Kidney (tissue), 14 donors: ENCODE results near the gene LIN28A. TPM values are rescaled to one million over a fixed set of nuclear protein-coding genes. Genes with fewer than 3 reads are reported as not detected.

ENCODE experiments used
- DNase-seq, 5 donors: peaks; one replicate each; pipeline ENCODE4 v3.0.0-alpha.2; 2013 to 2020
- FAIRE-seq: peaks from 2 replicates; lab custom pipeline; 2012; peaks lifted over from hg19 to GRCh38; lab: Jason Lieb, UNC
- H3K27ac ChIP-seq, 2 donors: one replicate each; pipeline ENCODE4 v1.7.0; 2013; ENCODE audit warnings: low read depth in 2 of 2, low read length in 2 of 2, inconsistent platforms in 1 of 2
- H3K27me3 ChIP-seq: one replicate; pipeline ENCODE4 v1.7.1; 2013; ENCODE audit warnings: low read length, inconsistent platforms; ENCODE audit not compliant: control insufficient read depth, insufficient read depth
- H3K36me3 ChIP-seq, 3 donors: one replicate each; pipeline versions ENCODE4 v1.7.0 to v1.7.1; 2013; ENCODE audit warnings: low read length in 3 of 3, control low read depth in 1 of 3, inconsistent platforms in 1 of 3; ENCODE audit not compliant: insufficient read depth in 3 of 3, control insufficient read depth in 2 of 3
- H3K4me1 ChIP-seq, 3 donors: one replicate each; pipeline versions ENCODE4 v1.7.0 to v1.7.1; 2013; ENCODE audit warnings: low read length in 3 of 3, inconsistent platforms in 1 of 3, low read depth in 1 of 3; ENCODE audit not compliant: control insufficient read depth in 2 of 3, insufficient read depth in 2 of 3
- H3K4me3 ChIP-seq, 3 donors: one replicate each; pipeline versions ENCODE4 v1.7.0 to v1.8.1; 2013; ENCODE audit warnings: low read length in 3 of 3, control low read depth in 1 of 3, inconsistent platforms in 1 of 3
- H3K9ac ChIP-seq, 3 donors: one replicate each; pipeline versions ENCODE4 v1.7.0 to v1.7.1; 2013; ENCODE audit warnings: low read length in 3 of 3, control low read depth in 1 of 3, inconsistent platforms in 1 of 3
- H3K9me3 ChIP-seq, 3 donors: one replicate each; pipeline versions ENCODE4 v1.7.0 to v1.7.1; 2013; ENCODE audit warnings: low read length in 3 of 3, control low read depth in 1 of 3, inconsistent platforms in 1 of 3; ENCODE audit not compliant: control insufficient read depth in 2 of 3, insufficient read depth in 1 of 3
- CTCF ChIP-seq: IDR thresholded peaks from 3 replicates; pipeline ENCODE4 v1.5.1; 2012; ENCODE audit warnings: mild to moderate bottlenecking, moderate library complexity, borderline replicate concordance; ENCODE audit not compliant: insufficient read depth; ENCODE audit errors: extremely low read depth
- intact Hi-C: fragments of 100-400 bp; cut with DNase I; formaldehyde crosslinking; loops from one replicate; pipeline ENCODE4 v1.11.1; 2022
- polyA plus RNA-seq: library from polyadenylated mRNA; stranded (reverse); fragments of 350-450 nt; fragmentation: Illumina TruSeq; extraction: RNeasy Lipid Tissue Mini Kit (QIAGEN cat#74804); gene quantifications from one replicate; pipeline ENCODE4 v1.2.3, GENCODE V29; 2014; ENCODE audit warnings: low read depth, low replicate concordance; ENCODE audit not compliant: insufficient read depth
- total RNA-seq: library from RNA; stranded (reverse); fragmentation: NEBNext Ultra II Directional; extraction: Animal tissue kit (Norgen Biotek cat#: 25700); gene quantifications from one replicate; pipeline ENCODE4 v1.2.1, GENCODE V29; 2021
- donor health status: control.
- donor health status: control.
- donor health status: control.
- donor health status: control.
- donor health status: control.
- donor health status: DM: yes; HTN: yes; CAD: no.
- donor health status: Normal renal cell carcinoma (clear cell type).

The LIN28A gene
- total and polyA plus RNA-seq, 2 donors from 2014 or later: not detected

DNA sequence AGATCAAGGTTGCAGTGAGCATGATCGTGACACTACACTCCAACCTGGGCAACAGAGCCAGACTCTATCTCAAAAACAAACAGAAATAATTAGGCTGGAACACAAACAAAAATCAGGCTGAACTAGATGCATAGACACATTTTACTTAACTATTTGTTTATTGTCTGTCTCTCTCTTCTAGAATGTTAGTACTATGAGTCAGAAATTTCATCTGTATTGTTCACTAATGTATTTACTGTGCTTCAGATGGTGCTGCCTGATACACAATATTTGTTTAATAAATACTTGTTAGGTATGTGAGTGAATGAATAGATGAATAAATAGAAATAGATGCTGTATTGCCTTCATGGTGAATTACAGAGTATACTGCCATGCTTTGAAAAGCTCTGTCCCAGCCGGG lies 6.0 kb upstream of the LIN28A start:
- peaks cover 2% of the 10 kb centered on the region for H3K27me3 ChIP-seq
- intact Hi-C loops: no loop called here
- TF ChIP-seq CTCF: no peak

GRCh38 chr1:26405281-26405915 lies 5.2 kb upstream of the LIN28A start:
- Histone ChIP-seq H3K4me1 (peaks cover 0 to 2% (median 0%) of the 10 kb centered on the region in 3 donors), H3K9me3 (no peaks in the 10 kb centered on the region), H3K36me3 (no peaks in the 10 kb centered on the region), H3K4me3 (no peak overlapping the region), H3K27ac (no peak overlapping the region), H3K9ac (no peak overlapping the region), H3K27me3 (peaks cover 5% of the 10 kb centered on the region)
- intact Hi-C loops: no loop called here
- DNase-seq: no peak
- TF ChIP-seq CTCF: no peak
- no peak for FAIRE-seq

More for the DNA sequence above, 6.0 kb upstream of the LIN28A start:
- Histone ChIP-seq H3K4me1 (peaks cover 0 to 2% (median 0%) of the 10 kb centered on the region in 3 donors), H3K27ac (no peak overlapping the region), H3K9ac (no peak overlapping the region), H3K4me3 (no peak overlapping the region), H3K9me3 (no peaks in the 10 kb centered on the region), H3K36me3 (no peaks in the 10 kb centered on the region)
- DNase-seq (no peak), FAIRE-seq (no peak)

DNA sequence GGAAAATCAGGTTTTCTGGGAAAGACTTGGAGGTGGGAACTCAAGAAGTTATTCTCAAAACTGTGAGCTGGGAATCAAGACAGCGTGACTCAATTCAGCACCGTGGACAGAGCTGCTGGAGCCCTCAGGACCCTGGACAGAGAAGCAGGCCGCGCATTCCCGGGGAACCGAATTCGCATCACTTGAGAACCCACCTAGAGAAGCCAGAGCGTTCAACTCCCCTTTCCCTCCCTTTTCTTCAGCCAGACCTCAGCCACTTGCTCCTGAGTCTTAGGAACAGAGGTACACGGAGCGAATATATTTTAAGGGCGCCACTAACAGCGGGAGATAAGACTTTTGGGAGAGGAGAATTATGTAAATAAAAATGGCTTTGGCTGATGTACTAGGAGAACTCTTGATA lies 2.0 kb upstream of the LIN28A start:
- peak; percentile 9 for TF ChIP-seq CTCF
- no peaks in the 10 kb centered on the region for H3K9me3 ChIP-seq
- intact Hi-C loops: no loop called here
- no peak overlapping the region for H3K27ac ChIP-seq
- no peak overlapping the region for H3K4me3 ChIP-seq
- no peak overlapping the region for H3K9ac ChIP-seq
- H3K4me1 ChIP-seq: peaks cover 0 to 2% (median 0%) of the 10 kb centered on the region in 3 donors
- H3K36me3 ChIP-seq: no peaks in the 10 kb centered on the region
- peak; percentile 87 to 95 (median 93) for DNase-seq
- peaks cover 31% of the 10 kb centered on the region for H3K27me3 ChIP-seq
- no peak for FAIRE-seq
